Activated CD8-positive, alpha-beta T cell treated with anti-CD3 and anti-CD28 coated beads for 36 hours (primary cell): ENCODE results near the gene METAP1D. TPM values are rescaled to one million over a fixed set of nuclear protein-coding genes. Genes with fewer than 3 reads are reported as not detected.

Source experiments
- ATAC-seq: fragments of 200-7000 bp; cut with Tn5 transposase; one replicate; pipeline ENCODE4 v1.10.0; 2021; ENCODE audit warnings: mild to moderate bottlenecking, moderate library complexity
- CTCF ChIA-PET: fragments of 350-600 bp; sonication (Branson Sonifier 250); formaldehyde crosslinking; loops from one replicate; lab custom pipeline; 2021; ENCODE audit warnings: antibody characterized with exemption; lab: Charles Lee
- POLR2A ChIA-PET: fragments of 350-600 bp; sonication (Branson Sonifier 250); formaldehyde crosslinking; loops from one replicate; lab custom pipeline; 2021; ENCODE audit warnings: antibody characterized with exemption; lab: Charles Lee
- DNase-seq: peaks from one replicate; pipeline ENCODE4 v3.0.0-alpha.2; 2020
- H3K27ac Mint-ChIP-seq: one replicate; pipeline ENCODE4 v1.8.0; 2021; ENCODE audit warnings: mild to moderate bottlenecking, mixed read lengths
- H3K27me3 Mint-ChIP-seq: one replicate; pipeline ENCODE4 v1.8.0; 2021; ENCODE audit warnings: mixed read lengths
- H3K36me3 Mint-ChIP-seq: one replicate; pipeline ENCODE4 v1.8.0; 2021; ENCODE audit warnings: low read depth, mixed read lengths
- H3K4me1 Mint-ChIP-seq: one replicate; pipeline ENCODE4 v1.8.0; 2021; ENCODE audit warnings: low read depth, mixed read lengths
- H3K4me3 Mint-ChIP-seq: one replicate; pipeline ENCODE4 v1.8.0; 2021; ENCODE audit warnings: mild to moderate bottlenecking, moderate library complexity, mixed read lengths
- H3K9me3 Mint-ChIP-seq: one replicate; pipeline ENCODE4 v1.8.0; 2021; ENCODE audit warnings: mixed read lengths
- CTCF ChIP-seq: fragments of 200-600 bp; IDR thresholded peaks from one replicate; pipeline ENCODE4 v1.8.0; 2022; ENCODE audit warnings: antibody characterized with exemption, mild to moderate bottlenecking
- intact Hi-C: fragments of 100-400 bp; cut with micrococcal nuclease; formaldehyde crosslinking; loops from one replicate; pipeline ENCODE4 v1.10.0; 2022
- total RNA-seq, 2 experiments: library from RNA; stranded (reverse); gene quantifications; one replicate each; pipeline ENCODE4 v1.2.3, GENCODE V29; 2021

Gene METAP1D
- total RNA-seq, 2 experiments from 2014 or later = 5.4 to 8.8 TPM

- H3K27ac Mint-ChIP-seq = no peak overlapping the region
- POLR2A ChIA-PET = no interaction called here
- H3K9me3 Mint-ChIP-seq = no peaks in the 10 kb centered on the region
- intact Hi-C loops = no loop called here
- DNase-seq (no peak), ATAC-seq (no peak)
- peaks cover 11% of the 10 kb centered on the region for H3K4me1 Mint-ChIP-seq
- no peak overlapping the region for H3K4me3 Mint-ChIP-seq
- TF ChIP-seq CTCF = no peak
- H3K36me3 Mint-ChIP-seq = peaks cover 4% of the 10 kb centered on the region
- no peaks in the 10 kb centered on the region for H3K27me3 Mint-ChIP-seq
- CTCF ChIA-PET = no interaction called here
Measured at GRCh38 chr2:172012677-172013391, 13.1 kb downstream of the METAP1D start.

- CTCF ChIA-PET = no interaction called here
- Mint-ChIP-seq H3K36me3 (peaks cover 4% of the 10 kb centered on the region), H3K27ac (no peak overlapping the region), H3K4me3 (no peak overlapping the region), H3K4me1 (peaks cover 11% of the 10 kb centered on the region), H3K9me3 (no peaks in the 10 kb centered on the region), H3K27me3 (no peaks in the 10 kb centered on the region)
- DNase-seq (no peak), ATAC-seq (no peak)
- intact Hi-C loops = no loop called here
- no peak for TF ChIP-seq CTCF
- POLR2A ChIA-PET = no interaction called here
Measured at GRCh38 chr2:172013396-172013795, 13.6 kb downstream of the METAP1D start.

GRCh38 chr2:172021074-172021931 is 21.6 kb downstream of the METAP1D start:
- no peaks in the 10 kb centered on the region for H3K27me3 Mint-ChIP-seq
- intact Hi-C loops = no loop called here
- no peak for TF ChIP-seq CTCF
- ATAC-seq (no peak), DNase-seq (no peak)
- no peaks in the 10 kb centered on the region for H3K36me3 Mint-ChIP-seq
- no peak overlapping the region for H3K4me3 Mint-ChIP-seq
- CTCF ChIA-PET = interaction anchor here (1.1 kb wide), 1 partner anchor 106 kb away, joined by 3 read pairs; no protein-coding TSS in a partner anchor
- peaks cover 4% of the 10 kb centered on the region for H3K4me1 Mint-ChIP-seq
- POLR2A ChIA-PET = no interaction called here
- H3K27ac Mint-ChIP-seq = no peak overlapping the region
- H3K9me3 Mint-ChIP-seq = no peaks in the 10 kb centered on the region

GRCh38 chr2:172021955-172022354 is 22.2 kb downstream of the METAP1D start:
- no peak overlapping the region for H3K4me3 Mint-ChIP-seq

More at GRCh38 chr2:172021955-172022354, 22.2 kb downstream of the METAP1D start:
- Mint-ChIP-seq H3K9me3 (no peaks in the 10 kb centered on the region), H3K4me1 (peaks cover 4% of the 10 kb centered on the region), H3K27ac (no peak overlapping the region), H3K27me3 (no peaks in the 10 kb centered on the region), H3K36me3 (no peaks in the 10 kb centered on the region)
- no peak for TF ChIP-seq CTCF
- POLR2A ChIA-PET = no interaction called here
- DNase-seq = no peak
- CTCF ChIA-PET = interaction anchor here (1.1 kb wide), 1 partner anchor 105 kb away, joined by 3 read pairs; no protein-coding TSS in a partner anchor
- intact Hi-C loops = no loop called here
- ATAC-seq = no peak
